ENCODE results near the gene VCX3B.

DNA sequence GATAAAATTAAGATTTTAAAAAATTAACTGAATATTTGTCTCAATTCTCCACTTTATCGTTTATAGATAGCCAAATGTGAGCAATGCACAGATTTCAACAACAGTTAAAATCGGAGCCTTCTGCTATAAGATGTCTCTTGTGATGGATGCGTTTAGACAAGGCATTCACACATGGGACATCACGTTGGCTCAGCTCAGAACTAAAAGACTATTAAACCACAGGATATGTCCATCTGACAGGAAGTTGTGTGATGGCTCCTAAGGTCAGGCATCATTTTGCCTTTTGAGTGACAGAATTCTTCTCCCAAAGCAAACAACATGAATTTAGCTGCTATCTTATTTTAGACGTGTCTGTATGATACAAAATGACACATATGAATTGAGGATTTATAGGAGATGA is 17.3 kb upstream of the VCX3B start:
- TF ChIP-seq, protein P1, sequence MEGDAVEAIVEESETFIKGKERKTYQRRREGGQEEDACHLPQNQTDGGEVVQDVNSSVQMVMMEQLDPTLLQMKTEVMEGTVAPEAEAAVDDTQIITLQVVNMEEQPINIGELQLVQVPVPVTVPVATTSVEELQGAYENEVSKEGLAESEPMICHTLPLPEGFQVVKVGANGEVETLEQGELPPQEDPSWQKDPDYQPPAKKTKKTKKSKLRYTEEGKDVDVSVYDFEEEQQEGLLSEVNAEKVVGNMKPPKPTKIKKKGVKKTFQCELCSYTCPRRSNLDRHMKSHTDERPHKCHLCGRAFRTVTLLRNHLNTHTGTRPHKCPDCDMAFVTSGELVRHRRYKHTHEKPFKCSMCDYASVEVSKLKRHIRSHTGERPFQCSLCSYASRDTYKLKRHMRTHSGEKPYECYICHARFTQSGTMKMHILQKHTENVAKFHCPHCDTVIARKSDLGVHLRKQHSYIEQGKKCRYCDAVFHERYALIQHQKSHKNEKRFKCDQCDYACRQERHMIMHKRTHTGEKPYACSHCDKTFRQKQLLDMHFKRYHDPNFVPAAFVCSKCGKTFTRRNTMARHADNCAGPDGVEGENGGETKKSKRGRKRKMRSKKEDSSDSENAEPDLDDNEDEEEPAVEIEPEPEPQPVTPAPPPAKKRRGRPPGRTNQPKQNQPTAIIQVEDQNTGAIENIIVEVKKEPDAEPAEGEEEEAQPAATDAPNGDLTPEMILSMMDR (IDR thresholded peaks at IDR 0.05), result no peak
- TF ChIP-seq POLR2AphosphoS5 (IDR thresholded peaks at IDR 0.05), result no peak
